ENCODE measurements around the gene RAPH1.

The RAPH1 gene

GRCh38 chr2:203354966-203355365 lies 180.1 kb downstream of the RAPH1 start:
- Histone ChIP-seq H3K9me3 (no peaks in the 10 kb centered on the region), H3K36me3 (no peaks in the 10 kb centered on the region), H3K27me3 (no peaks in the 10 kb centered on the region), H3K27ac (no peak overlapping the region), H3K4me1 (no peaks in the 10 kb centered on the region), H3K4me3 (no peak overlapping the region)
- intact Hi-C loops (cut with DNase I; ENCODE audit: low total_unique reads) = no loop called here
- TF ChIP-seq, protein P1, sequence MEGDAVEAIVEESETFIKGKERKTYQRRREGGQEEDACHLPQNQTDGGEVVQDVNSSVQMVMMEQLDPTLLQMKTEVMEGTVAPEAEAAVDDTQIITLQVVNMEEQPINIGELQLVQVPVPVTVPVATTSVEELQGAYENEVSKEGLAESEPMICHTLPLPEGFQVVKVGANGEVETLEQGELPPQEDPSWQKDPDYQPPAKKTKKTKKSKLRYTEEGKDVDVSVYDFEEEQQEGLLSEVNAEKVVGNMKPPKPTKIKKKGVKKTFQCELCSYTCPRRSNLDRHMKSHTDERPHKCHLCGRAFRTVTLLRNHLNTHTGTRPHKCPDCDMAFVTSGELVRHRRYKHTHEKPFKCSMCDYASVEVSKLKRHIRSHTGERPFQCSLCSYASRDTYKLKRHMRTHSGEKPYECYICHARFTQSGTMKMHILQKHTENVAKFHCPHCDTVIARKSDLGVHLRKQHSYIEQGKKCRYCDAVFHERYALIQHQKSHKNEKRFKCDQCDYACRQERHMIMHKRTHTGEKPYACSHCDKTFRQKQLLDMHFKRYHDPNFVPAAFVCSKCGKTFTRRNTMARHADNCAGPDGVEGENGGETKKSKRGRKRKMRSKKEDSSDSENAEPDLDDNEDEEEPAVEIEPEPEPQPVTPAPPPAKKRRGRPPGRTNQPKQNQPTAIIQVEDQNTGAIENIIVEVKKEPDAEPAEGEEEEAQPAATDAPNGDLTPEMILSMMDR (IDR thresholded peaks at IDR 0.05) = no peak
- DNase-seq = no peak

DNA sequence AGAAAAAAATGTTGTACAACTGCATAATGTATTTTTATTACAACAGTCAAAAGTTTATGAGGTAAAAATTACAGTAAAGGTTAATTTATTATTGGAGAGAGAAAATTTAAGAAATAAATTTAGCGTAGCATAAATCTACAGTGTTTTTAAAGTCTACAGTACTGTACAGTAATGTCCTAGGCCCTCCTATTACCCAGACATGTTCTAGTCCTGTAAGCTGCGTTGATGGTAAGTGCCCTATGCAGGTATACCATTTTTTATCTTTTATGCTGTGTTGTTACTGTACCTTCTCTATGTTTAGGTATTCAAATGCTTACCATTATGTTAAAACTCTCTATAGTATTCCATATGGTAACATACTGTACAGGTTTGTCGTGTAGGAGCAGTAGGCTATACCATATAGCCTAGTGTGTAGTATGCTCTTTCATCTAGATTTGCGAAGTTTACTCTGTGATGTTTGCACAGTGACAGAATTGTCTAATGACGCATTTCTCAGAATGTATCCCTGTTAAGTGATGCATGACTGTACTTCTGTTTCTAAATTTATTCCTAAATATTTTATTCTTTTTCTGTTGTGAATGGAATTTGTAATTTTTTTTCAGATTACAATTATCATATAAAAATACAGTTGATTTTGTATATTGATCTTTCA lies 182.4 kb downstream of the RAPH1 start:
- intact Hi-C loops (cut with DNase I; ENCODE audit: low total_unique reads) = no loop called here
- Histone ChIP-seq H3K4me3 (no peak overlapping the region), H3K9me3 (no peaks in the 10 kb centered on the region), H3K36me3 (no peaks in the 10 kb centered on the region), H3K27me3 (no peaks in the 10 kb centered on the region), H3K27ac (no peak overlapping the region), H3K4me1 (no peaks in the 10 kb centered on the region)
- no peak for DNase-seq
- TF ChIP-seq, protein P1 (IDR thresholded peaks at IDR 0.05) = no peak

- H3K27ac ChIP-seq = no peak overlapping the region
These were observed 187.7 kb downstream of the RAPH1 start for GRCh38 chr2:203347375-203347774.

GRCh38 chr2:203346612-203347011 lies 188.5 kb downstream of the RAPH1 start:
- no peak for DNase-seq
- peaks cover 4 to 8% (median 6%) of the 10 kb centered on the region in 3 donors for H3K36me3 ChIP-seq
- H3K27me3 ChIP-seq = no peaks in the 10 kb centered on the region
- no peak overlapping the region for H3K4me3 ChIP-seq
- H3K4me1 ChIP-seq = peaks cover 0 to 5% (median 2%) of the 10 kb centered on the region in 4 donors
- intact Hi-C loops (cut with DNase I; ENCODE audit: low total_unique reads) = no loop called here
- H3K27ac ChIP-seq = no peak overlapping the region
- TF ChIP-seq, protein P1 (IDR thresholded peaks at IDR 0.05) = no peak
- no peaks in the 10 kb centered on the region for H3K9me3 ChIP-seq

More at GRCh38 chr2:203347375-203347774, 187.7 kb downstream of the RAPH1 start:
- Histone ChIP-seq H3K9me3 (no peaks in the 10 kb centered on the region), H3K4me1 (peaks cover 0 to under 1% (median 0%) of the 10 kb centered on the region in 4 donors), H3K27me3 (no peaks in the 10 kb centered on the region), H3K4me3 (no peak overlapping the region), H3K36me3 (peaks cover 4 to 8% (median 6%) of the 10 kb centered on the region in 3 donors)
- no peak for DNase-seq
- TF ChIP-seq, protein P1 (IDR thresholded peaks at IDR 0.05) = no peak
- intact Hi-C loops (cut with DNase I; ENCODE audit: low total_unique reads) = no loop called here

GRCh38 chr2:203344667-203345066 lies 190.4 kb downstream of the RAPH1 start:
- no peak for DNase-seq

More at GRCh38 chr2:203344667-203345066, 190.4 kb downstream of the RAPH1 start:
- H3K4me3 ChIP-seq = no peak overlapping the region
- intact Hi-C loops (cut with DNase I; ENCODE audit: low total_unique reads) = no loop called here
- no peak overlapping the region for H3K27ac ChIP-seq
- peaks cover 4 to 8% (median 6%) of the 10 kb centered on the region in 3 donors for H3K36me3 ChIP-seq
- no peaks in the 10 kb centered on the region for H3K27me3 ChIP-seq
- no peaks in the 10 kb centered on the region for H3K9me3 ChIP-seq
- peaks cover 0 to 19% (median 12%) of the 10 kb centered on the region in 4 donors for H3K4me1 ChIP-seq
- TF ChIP-seq, protein P1 (IDR thresholded peaks at IDR 0.05) = no peak

Data from tibial artery (tissue), 4 donors.